ENCODE data around the gene GIGYF2.
"Not testable (repeated sequence)": the region's sequence is repeated elsewhere in the genome, so short reads cannot be mapped to it uniquely, and the experiment has no call there.

GRCh38 chr2:232685391-232685790 lies 11.7 kb upstream of the GIGYF2 start:
- TF ChIP-seq CTCF (IDR thresholded peaks at IDR 0.05; ENCODE audit: low read length); EZH2 (optimal IDR thresholded peaks at IDR 0.05; ENCODE audit: low read depth, low read length): not testable (repeated sequence)
